Tibial artery (tissue), 4 donors: Measurements from ENCODE around the gene CACNA2D2.

Source experiments
- DNase-seq, 2 donors: peaks; one replicate each; pipeline ENCODE4 v3.0.0-alpha.2; 2019
- H3K27ac ChIP-seq, 2 donors: fragments of 200-600 bp; sonication (generic) in 1 of 2; 1 replicate in 1 of 2; 2 replicates in 1 of 2; pipeline ENCODE4 v1.5.1; 2018 to 2019; ENCODE audit warnings: mild to moderate bottlenecking in 1 of 2
- H3K27me3 ChIP-seq, 2 donors: fragments of 200-600 bp; sonication (generic) in 1 of 2; one replicate each; pipeline versions ENCODE4 v1.5.1 to v1.6.0; 2016 to 2019
- H3K36me3 ChIP-seq, 3 donors: fragments of 200-600 bp; sonication (generic) in 2 of 3; one replicate each; pipeline ENCODE4 v1.5.1; 2016 to 2019; ENCODE audit warnings: mild to moderate bottlenecking in 2 of 3
- H3K4me1 ChIP-seq, 4 donors: fragments of 200-600 bp; sonication (generic) in 2 of 4; 1 replicate in 3 of 4; 2 replicates in 1 of 4; pipeline ENCODE4 v1.5.1; 2016 to 2019
- H3K4me3 ChIP-seq, 2 donors: fragments of 200-600 bp; sonication (generic) in 1 of 2; 1 replicate in 1 of 2; 2 replicates in 1 of 2; pipeline ENCODE4 v1.5.1; 2018 to 2019; ENCODE audit warnings: mild to moderate bottlenecking in 2 of 2
- H3K9me3 ChIP-seq, 3 donors: fragments of 200-600 bp; sonication (generic) in 1 of 3; one replicate each; pipeline ENCODE4 v1.5.1; 2016 to 2019
- CTCF ChIP-seq, 2 experiments: fragments of 200-600 bp in 1 of 2; fragments of 450-650 bp in 1 of 2; IDR thresholded peaks; one replicate each; pipeline ENCODE4 v1.5.1; 2017 to 2019; ENCODE audit warnings: antibody characterized with exemption in 2 of 2, mild to moderate bottlenecking in 1 of 2, moderate library complexity in 1 of 2
- intact Hi-C: fragments of 100-400 bp; cut with DNase I; formaldehyde crosslinking; loops from one replicate; pipeline ENCODE4 v1.15.0; 2023; ENCODE audit warnings: low total_unique reads

Gene CACNA2D2

GRCh38 chr3:50415061-50415460 is 88.4 kb downstream of the CACNA2D2 start:
- no peaks in the 10 kb centered on the region for H3K9me3 ChIP-seq
- intact Hi-C loops: no loop called here
- DNase-seq: no peak
- H3K4me3 ChIP-seq: no peak overlapping the region
- no peaks in the 10 kb centered on the region for H3K36me3 ChIP-seq
- no peaks in the 10 kb centered on the region for H3K4me1 ChIP-seq
- peaks cover 0 to 3% of the 10 kb centered on the region in 2 donors for H3K27me3 ChIP-seq
- TF ChIP-seq CTCF (IDR thresholded peaks at IDR 0.05): no peak
- H3K27ac ChIP-seq: no peak overlapping the region

- Histone ChIP-seq H3K27ac (no peak overlapping the region), H3K36me3 (no peaks in the 10 kb centered on the region), H3K4me3 (no peak overlapping the region), H3K9me3 (no peaks in the 10 kb centered on the region), H3K4me1 (no peaks in the 10 kb centered on the region), H3K27me3 (peaks cover 0 to 3% of the 10 kb centered on the region in 2 donors)
- DNase-seq: no peak
- TF ChIP-seq CTCF (IDR thresholded peaks at IDR 0.05): no peak
- intact Hi-C loops: no loop called here
Observed at GRCh38 chr3:50414616-50415015, 88.8 kb downstream of the CACNA2D2 start.

- no peak for DNase-seq
- no peaks in the 10 kb centered on the region for H3K9me3 ChIP-seq
- H3K27ac ChIP-seq: no peak overlapping the region
- no peak for TF ChIP-seq CTCF (IDR thresholded peaks at IDR 0.05)
- peaks cover 0 to 3% of the 10 kb centered on the region in 2 donors for H3K27me3 ChIP-seq
- no peak overlapping the region for H3K4me3 ChIP-seq
- intact Hi-C loops: no loop called here
- H3K4me1 ChIP-seq: no peaks in the 10 kb centered on the region
- no peaks in the 10 kb centered on the region for H3K36me3 ChIP-seq
Observed at GRCh38 chr3:50412231-50412754, 91.1 kb downstream of the CACNA2D2 start.

GRCh38 chr3:50411229-50411628 is 92.2 kb downstream of the CACNA2D2 start:
- intact Hi-C loops: no loop called here
- no peak overlapping the region for H3K27ac ChIP-seq
- no peak overlapping the region for H3K4me3 ChIP-seq
- no peaks in the 10 kb centered on the region for H3K4me1 ChIP-seq
- DNase-seq: no peak
- no peak for TF ChIP-seq CTCF (IDR thresholded peaks at IDR 0.05)
- no peaks in the 10 kb centered on the region for H3K9me3 ChIP-seq
- peaks cover 0 to 3% of the 10 kb centered on the region in 2 donors for H3K27me3 ChIP-seq
- H3K36me3 ChIP-seq: no peaks in the 10 kb centered on the region

- no peak for TF ChIP-seq CTCF (IDR thresholded peaks at IDR 0.05)
- no peak for DNase-seq
- Histone ChIP-seq H3K36me3 (no peaks in the 10 kb centered on the region), H3K4me1 (no peaks in the 10 kb centered on the region), H3K27me3 (peaks cover 0 to 3% of the 10 kb centered on the region in 2 donors), H3K9me3 (no peaks in the 10 kb centered on the region), H3K4me3 (no peak overlapping the region), H3K27ac (no peak overlapping the region)
- intact Hi-C loops: no loop called here
Observed at GRCh38 chr3:50410608-50411139, 92.8 kb downstream of the CACNA2D2 start.

GRCh38 chr3:50410185-50410584 is 93.2 kb downstream of the CACNA2D2 start:
- no peak overlapping the region for H3K27ac ChIP-seq

More at GRCh38 chr3:50410185-50410584, 93.2 kb downstream of the CACNA2D2 start:
- intact Hi-C loops: no loop called here
- Histone ChIP-seq H3K4me3 (no peak overlapping the region), H3K27me3 (peaks cover 0 to 3% of the 10 kb centered on the region in 2 donors), H3K36me3 (no peaks in the 10 kb centered on the region), H3K4me1 (no peaks in the 10 kb centered on the region), H3K9me3 (no peaks in the 10 kb centered on the region)
- no peak for TF ChIP-seq CTCF (IDR thresholded peaks at IDR 0.05)
- DNase-seq: no peak
